ENCODE measurements around the gene GCGR.

The GCGR gene

DNA sequence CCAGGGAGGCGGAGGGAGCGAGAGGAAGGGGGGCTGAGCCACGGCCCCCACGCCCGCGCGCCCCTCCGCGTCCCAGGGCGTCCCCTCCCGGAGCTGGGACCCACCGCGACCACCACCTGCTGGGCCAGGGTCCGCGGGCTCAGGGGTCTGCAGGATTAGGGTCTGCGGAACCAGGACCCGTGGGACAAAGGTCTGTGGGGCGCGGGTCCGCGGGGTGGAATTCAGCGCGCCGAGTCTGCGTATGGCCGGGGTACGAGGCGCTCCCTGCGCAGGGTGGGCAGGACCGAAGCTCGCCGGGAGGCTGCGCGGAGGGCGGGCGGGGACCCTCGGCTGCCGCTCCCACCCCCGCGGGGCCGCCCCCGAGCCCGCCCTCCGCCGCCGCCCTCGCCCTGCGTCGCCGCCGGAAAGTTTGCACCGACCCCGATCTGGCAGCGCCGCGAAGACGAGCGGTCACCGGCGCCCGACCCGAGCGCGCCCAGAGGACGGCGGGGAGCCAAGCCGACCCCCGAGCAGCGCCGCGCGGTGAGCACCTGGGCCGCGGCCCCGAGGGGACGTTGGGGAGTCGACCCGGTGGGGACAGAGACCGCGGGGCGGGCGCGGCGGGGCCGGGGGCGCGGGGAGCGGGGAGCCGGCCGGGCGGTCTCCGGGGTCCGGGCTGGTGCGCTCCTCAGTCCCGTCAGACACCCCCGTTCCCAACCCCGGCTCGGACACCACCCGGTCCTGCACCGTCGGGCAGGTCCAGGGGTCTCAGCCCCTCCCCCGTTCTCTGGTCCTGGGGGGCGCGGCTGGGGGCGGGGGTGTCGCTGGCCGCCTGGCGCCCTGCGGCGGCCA is at the start of gene GCGR:
TSS of gene GCGR (plus strand) at position 423 of the 831 bp plus-strand sequence. CDS start 4,869 bp downstream, outside the sequence.
- Histone ChIP-seq H2AFZ (peak within 1 kb of the TSS; percentile 78), H3K79me2 (no peaks in the 10 kb centered on the region), H3K4me3 (ENCODE audit: low read depth, low read length) (peak within 1 kb of the TSS; percentile 79), H3K4me1 (no peaks in the 10 kb centered on the region), H3K27me3 (ENCODE audit: control insufficient read depth, insufficient read depth, low read length) (no peaks in the 10 kb centered on the region), H3K36me3 (ENCODE audit: control insufficient read depth, insufficient read depth, low read length) (no peaks in the 10 kb centered on the region), H3K9ac (no peak within 1 kb of the TSS), H3K9me3 (ENCODE audit: control insufficient read depth, low read length) (no peaks in the 10 kb centered on the region), H3K27ac (peak within 1 kb of the TSS; percentile 37), H3K4me2 (ENCODE audit: low read length) (peak within 1 kb of the TSS; percentile 92)
- TF ChIP-seq, protein P1, sequence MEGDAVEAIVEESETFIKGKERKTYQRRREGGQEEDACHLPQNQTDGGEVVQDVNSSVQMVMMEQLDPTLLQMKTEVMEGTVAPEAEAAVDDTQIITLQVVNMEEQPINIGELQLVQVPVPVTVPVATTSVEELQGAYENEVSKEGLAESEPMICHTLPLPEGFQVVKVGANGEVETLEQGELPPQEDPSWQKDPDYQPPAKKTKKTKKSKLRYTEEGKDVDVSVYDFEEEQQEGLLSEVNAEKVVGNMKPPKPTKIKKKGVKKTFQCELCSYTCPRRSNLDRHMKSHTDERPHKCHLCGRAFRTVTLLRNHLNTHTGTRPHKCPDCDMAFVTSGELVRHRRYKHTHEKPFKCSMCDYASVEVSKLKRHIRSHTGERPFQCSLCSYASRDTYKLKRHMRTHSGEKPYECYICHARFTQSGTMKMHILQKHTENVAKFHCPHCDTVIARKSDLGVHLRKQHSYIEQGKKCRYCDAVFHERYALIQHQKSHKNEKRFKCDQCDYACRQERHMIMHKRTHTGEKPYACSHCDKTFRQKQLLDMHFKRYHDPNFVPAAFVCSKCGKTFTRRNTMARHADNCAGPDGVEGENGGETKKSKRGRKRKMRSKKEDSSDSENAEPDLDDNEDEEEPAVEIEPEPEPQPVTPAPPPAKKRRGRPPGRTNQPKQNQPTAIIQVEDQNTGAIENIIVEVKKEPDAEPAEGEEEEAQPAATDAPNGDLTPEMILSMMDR (IDR thresholded peaks at IDR 0.05) = no peak

DNA sequence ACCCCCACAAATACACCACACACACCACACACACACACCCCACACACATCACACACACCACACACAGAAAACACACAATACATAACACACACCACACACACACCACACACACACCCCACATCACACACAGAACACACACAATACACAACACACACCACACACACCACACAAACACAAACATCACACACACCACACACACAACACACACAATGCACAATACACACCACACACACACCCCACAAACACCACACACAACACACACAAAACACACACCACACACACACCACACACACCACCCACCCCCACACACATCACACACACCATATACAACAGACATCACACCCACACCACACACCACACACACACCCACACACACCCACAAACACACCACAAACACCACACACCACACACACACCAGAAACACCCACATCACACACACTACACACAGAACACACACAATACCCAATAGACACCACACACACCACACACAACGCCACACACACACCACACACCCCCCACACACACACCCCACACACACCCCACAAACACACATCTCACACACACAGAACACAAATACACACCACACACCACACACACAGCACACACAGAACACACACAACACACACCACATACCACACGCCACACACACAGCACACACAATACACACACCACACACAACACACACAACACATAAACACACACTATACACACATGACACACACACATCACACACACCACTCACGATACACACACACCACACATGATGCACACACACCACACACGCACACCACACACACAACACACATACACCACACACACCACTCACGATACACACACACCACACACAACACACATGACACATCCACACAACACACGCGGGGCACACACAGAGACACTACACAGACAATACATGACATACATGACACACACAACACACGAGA is 11.0 kb upstream of the GCGR start:
- no peak overlapping the region for H3K9ac ChIP-seq
- no peak overlapping the region for H3K4me2 ChIP-seq (ENCODE audit: low read length)
- no peaks in the 10 kb centered on the region for H3K36me3 ChIP-seq (ENCODE audit: control insufficient read depth, insufficient read depth, low read length)
- H3K27me3 ChIP-seq (ENCODE audit: control insufficient read depth, insufficient read depth, low read length) = no peaks in the 10 kb centered on the region
- no peaks in the 10 kb centered on the region for H3K9me3 ChIP-seq (ENCODE audit: control insufficient read depth, low read length)
- no peak overlapping the region for H3K27ac ChIP-seq
- no peak overlapping the region for H3K4me3 ChIP-seq (ENCODE audit: low read depth, low read length)
- no peaks in the 10 kb centered on the region for H3K79me2 ChIP-seq
- TF ChIP-seq, protein P1 (IDR thresholded peaks at IDR 0.05) = no peak
- no peaks in the 10 kb centered on the region for H3K4me1 ChIP-seq
- H2AFZ ChIP-seq = no peak overlapping the region

DNA sequence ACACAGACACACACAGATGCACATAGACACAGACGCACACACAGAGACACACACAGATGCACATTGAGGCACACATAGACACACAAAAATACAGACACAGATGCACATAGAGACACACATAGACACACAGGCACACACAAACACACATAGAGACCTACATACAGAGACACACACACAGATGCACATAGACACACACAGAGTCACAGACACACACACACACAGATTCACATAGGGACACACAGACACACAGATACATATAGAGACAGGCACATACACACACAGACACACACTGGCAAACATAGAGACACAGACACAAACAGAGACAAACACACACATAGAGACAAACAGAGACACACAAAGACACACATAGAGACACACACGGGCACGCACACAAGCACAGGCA is 9.9 kb upstream of the GCGR start:
- Histone ChIP-seq H3K79me2 (no peaks in the 10 kb centered on the region), H3K9me3 (ENCODE audit: control insufficient read depth, low read length) (no peaks in the 10 kb centered on the region), H3K4me2 (ENCODE audit: low read length) (no peak overlapping the region), H3K4me3 (ENCODE audit: low read depth, low read length) (no peak overlapping the region), H3K27ac (no peak overlapping the region), H3K36me3 (ENCODE audit: control insufficient read depth, insufficient read depth, low read length) (no peaks in the 10 kb centered on the region), H3K9ac (no peak overlapping the region), H3K4me1 (no peaks in the 10 kb centered on the region), H3K27me3 (ENCODE audit: control insufficient read depth, insufficient read depth, low read length) (no peaks in the 10 kb centered on the region), H2AFZ (no peak overlapping the region)
- TF ChIP-seq, protein P1 (IDR thresholded peaks at IDR 0.05) = no peak

DNA sequence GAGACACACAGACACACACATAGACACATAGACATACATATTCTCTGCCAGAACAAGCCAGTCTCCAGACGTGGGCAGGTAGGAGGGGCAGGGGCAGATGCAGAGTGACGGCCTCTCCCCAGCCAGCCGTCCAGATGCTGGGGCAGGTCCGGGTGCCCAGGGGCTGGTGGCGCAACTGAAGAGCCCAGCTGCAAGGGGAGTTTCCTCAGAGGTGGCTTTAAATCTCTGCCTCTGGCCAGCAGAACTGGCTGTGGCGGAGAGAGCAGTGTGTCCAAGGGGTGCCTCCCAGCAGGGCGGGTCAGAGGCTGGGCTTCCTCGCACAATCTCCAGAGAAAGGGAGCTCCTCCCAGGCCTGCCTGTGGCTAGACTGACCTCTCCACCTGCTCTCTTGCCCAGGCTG is 9.4 kb upstream of the GCGR start:
- no peaks in the 10 kb centered on the region for H3K79me2 ChIP-seq
- H3K9me3 ChIP-seq (ENCODE audit: control insufficient read depth, low read length) = no peaks in the 10 kb centered on the region
- no peaks in the 10 kb centered on the region for H3K27me3 ChIP-seq (ENCODE audit: control insufficient read depth, insufficient read depth, low read length)
- H3K9ac ChIP-seq = no peak overlapping the region
- H3K4me1 ChIP-seq = no peaks in the 10 kb centered on the region
- TF ChIP-seq, protein P1 (IDR thresholded peaks at IDR 0.05) = no peak
- H3K36me3 ChIP-seq (ENCODE audit: control insufficient read depth, insufficient read depth, low read length) = no peaks in the 10 kb centered on the region
- H3K27ac ChIP-seq = no peak overlapping the region
- no peak overlapping the region for H3K4me3 ChIP-seq (ENCODE audit: low read depth, low read length)
- H3K4me2 ChIP-seq (ENCODE audit: low read length) = no peak overlapping the region
- peak overlapping the region; percentile 2 for H2AFZ ChIP-seq
